ENCODE measurements around the gene GLE1. TPM values are rescaled to one million over a fixed set of nuclear protein-coding genes. Genes with fewer than 3 reads are reported as not detected.

The GLE1 gene
- total and polyA plus RNA-seq, 2 donors (not counting 3 experiments of a cell fraction or from before 2014, with no cell fraction given), result 13.0 to 22.6 TPM

GRCh38 chr9:128588581-128589233 is 84.2 kb downstream of the GLE1 start:
- TF ChIP-seq JUN (IDR thresholded peaks at IDR 0.05; ENCODE audit: borderline replicate concordance, insufficient read depth, insufficient read length, low read depth), result no peak
- no peak for TF ChIP-seq POLR2A (IDR thresholded peaks at IDR 0.05; ENCODE audit: low read depth, low read length)
- TF ChIP-seq GATA2 (IDR thresholded peaks at IDR 0.05; ENCODE audit: insufficient read depth, insufficient read length, low read depth, low read length), result no peak
- no peak for TF ChIP-seq MYC (IDR thresholded peaks at IDR 0.05; ENCODE audit: low read depth, low read length)
- TF ChIP-seq CTCF (IDR thresholded peaks at IDR 0.05; ENCODE audit: extremely low read depth in 1 of 2, insufficient read depth in 1 of 2, low read depth in 1 of 2, low read length in 2 of 2), result no peak
- TF ChIP-seq FOS (IDR thresholded peaks at IDR 0.05; ENCODE audit: borderline replicate concordance, insufficient read depth, low read length), result no peak
- TF ChIP-seq POLR2AphosphoS5 (IDR thresholded peaks at IDR 0.05; ENCODE audit: insufficient read depth, low read depth, low read length), result no peak
- no peak for TF ChIP-seq MAX (IDR thresholded peaks at IDR 0.05; ENCODE audit: insufficient read depth, insufficient read length)
- TF ChIP-seq EZH2 (IDR thresholded peaks at IDR 0.05; ENCODE audit: borderline replicate concordance, low read depth, low read length, severe bottlenecking), result no peak
- POLR2A ChIA-PET, result no interaction called here
- H4K20me1 ChIP-seq (replicated peaks; ENCODE audit: control insufficient read depth, extremely low read depth, insufficient read depth, low read length), result no peaks in the 10 kb centered on the region

More at GRCh38 chr9:128588581-128589233, 84.2 kb downstream of the GLE1 start:
- Histone ChIP-seq H3K27ac (ENCODE audit: insufficient read depth, low read depth, low read length) (no peak overlapping the region), H3K9ac (replicated peaks; ENCODE audit: extremely low read depth, insufficient read depth, low read length) (no peak overlapping the region), H3K9me1 (replicated peaks; ENCODE audit: control insufficient read depth, extremely low read depth, insufficient read depth, low read length) (no peaks in the 10 kb centered on the region), H3K36me3 (ENCODE audit: control insufficient read depth in 2 of 2, extremely low read depth in 1 of 2, insufficient read depth in 2 of 2, low read length in 2 of 2) (peaks cover 58 to 70% of the 10 kb centered on the region in 2 experiments), H3K9me3 (replicated peaks; ENCODE audit: control insufficient read depth, insufficient read depth, low read length) (no peaks in the 10 kb centered on the region), H3K27me3 (ENCODE audit: control insufficient read depth in 2 of 2, insufficient read depth in 2 of 2, low read length in 2 of 2) (no peaks in the 10 kb centered on the region), H3K4me2 (ENCODE audit: insufficient read depth, low read length) (no peak overlapping the region), H3K4me1 (ENCODE audit: control insufficient read depth, extremely low read depth, insufficient read depth, low read length) (no peaks in the 10 kb centered on the region), H3K4me3 (replicated peaks in 1 of 3; ENCODE audit: insufficient read depth in 1 of 3, low read depth in 1 of 3, low read length in 3 of 3) (no peak overlapping the region), H3K79me2 (ENCODE audit: control insufficient read depth, insufficient read depth, low read length) (no peaks in the 10 kb centered on the region), H2AFZ (ENCODE audit: low read depth, low read length) (no peak overlapping the region)
- no TSS peak for BruUV-seq (replicated peaks)
- intact Hi-C loops (cut with micrococcal nuclease) (no loop called here), dilution Hi-C loops (cut with MboI; ENCODE audit: extremely low pct_ligation_motif_present, low sequenced_read_pairs) (no loop called here)
- FAIRE-seq (no peak), DNase-seq (ENCODE audit: low read depth, low spot score) (no peak)
- CTCF ChIA-PET, result interaction anchor here (1.1 to 1.3 kb wide), 3 partner anchors 9 to 27 kb away, joined by 3 to 5 read pairs (median 4); no protein-coding TSS in a partner anchor

Small RNAs within 50 kb of the gene (small RNA-seq; reads per million reads assigned to genes)
- gene RNU7-171P (ENCODE audit: insufficient read depth, insufficient read length, low read depth, low replicate concordance), result not detected

Other genes starting within 250 kb of the GLE1 start
- 107 and 114 TPM in 2 replicates for gene GOLGA2, start 228.7 kb upstream of the GLE1 start, total RNA-seq
- 42.3 and 52.3 TPM in 2 replicates for gene GOLGA2, start 228.7 kb upstream of the GLE1 start, polyA plus RNA-seq
- gene SWI5, start 228.4 kb upstream of the GLE1 start, total RNA-seq, result 21.2 and 25.2 TPM in 2 replicates
- 58.0 and 62.0 TPM in 2 replicates for gene SWI5, start 228.4 kb upstream of the GLE1 start, polyA plus RNA-seq
- 35.4 and 39.3 TPM in 2 replicates for gene TRUB2, start 182.3 kb upstream of the GLE1 start, total RNA-seq
- 17.6 and 21.1 TPM in 2 replicates for gene TRUB2, start 182.3 kb upstream of the GLE1 start, polyA plus RNA-seq
- 44.4 and 46.6 TPM in 2 replicates for gene COQ4, start 181.9 kb upstream of the GLE1 start, total RNA-seq
- 78.1 and 83.2 TPM in 2 replicates for gene COQ4, start 181.9 kb upstream of the GLE1 start, polyA plus RNA-seq
- gene SLC27A4, start 164.2 kb upstream of the GLE1 start, total RNA-seq, result 35.0 and 36.9 TPM in 2 replicates
- 29.9 and 31.8 TPM in 2 replicates for gene SLC27A4, start 164.2 kb upstream of the GLE1 start, polyA plus RNA-seq
- 100 and 101 TPM in 2 replicates for gene URM1, start 133.3 kb upstream of the GLE1 start, total RNA-seq
- 86.5 and 98.7 TPM in 2 replicates for gene URM1, start 133.3 kb upstream of the GLE1 start, polyA plus RNA-seq
- gene CERCAM, start 83.9 kb upstream of the GLE1 start, total RNA-seq, result 46.8 and 47.9 TPM in 2 replicates
- gene CERCAM, start 83.9 kb upstream of the GLE1 start, polyA plus RNA-seq, result 77.8 and 105 TPM in 2 replicates
- 49.5 and 50.5 TPM in 2 replicates for gene ODF2, start 48.7 kb upstream of the GLE1 start, total RNA-seq
- gene ODF2, start 48.7 kb upstream of the GLE1 start, polyA plus RNA-seq, result 12.8 and 16.7 TPM in 2 replicates
- 478 and 502 TPM in 2 replicates for gene SPTAN1, start 47.9 kb downstream of the GLE1 start, total RNA-seq
- gene SPTAN1, start 47.9 kb downstream of the GLE1 start, polyA plus RNA-seq, result 408 and 487 TPM in 2 replicates
- gene DYNC2I2, start 152.1 kb downstream of the GLE1 start, total RNA-seq, result 68.5 and 73.6 TPM in 2 replicates
- gene DYNC2I2, start 152.1 kb downstream of the GLE1 start, polyA plus RNA-seq, result 82.6 and 88.5 TPM in 2 replicates
- gene SET, start 184.5 kb downstream of the GLE1 start, total RNA-seq, result 448 and 483 TPM in 2 replicates
- 61.1 and 96.9 TPM in 2 replicates for gene SET, start 184.5 kb downstream of the GLE1 start, polyA plus RNA-seq
- gene PKN3, start 197.8 kb downstream of the GLE1 start, total RNA-seq, result 39.3 and 40.4 TPM in 2 replicates
- gene PKN3, start 197.8 kb downstream of the GLE1 start, polyA plus RNA-seq, result 27.0 and 29.5 TPM in 2 replicates
- 28.8 and 31.1 TPM in 2 replicates for gene ZDHHC12, start 219.4 kb downstream of the GLE1 start, total RNA-seq
- gene ZDHHC12, start 219.4 kb downstream of the GLE1 start, polyA plus RNA-seq, result 62.0 and 86.1 TPM in 2 replicates

Data from endothelial cell of umbilical vein (primary cell).